DMS53 treated with DMSO at 0.1 percent for 48 hours (cell line): ENCODE data around the gene SPPL2C.
"Not testable (repeated sequence)": the region's sequence is repeated elsewhere in the genome, so short reads cannot be mapped to it uniquely, and the experiment has no call there.

Source experiments
- DNase-seq: peaks from one replicate; lab custom pipeline; 2025; ENCODE audit not compliant: unreplicated experiment; lab: John Stamatoyannopoulos, UW

Gene SPPL2C

GRCh38 chr17:45849536-45849990, 4.9 kb downstream of the SPPL2C start:
- no peak for DNase-seq

DNA sequence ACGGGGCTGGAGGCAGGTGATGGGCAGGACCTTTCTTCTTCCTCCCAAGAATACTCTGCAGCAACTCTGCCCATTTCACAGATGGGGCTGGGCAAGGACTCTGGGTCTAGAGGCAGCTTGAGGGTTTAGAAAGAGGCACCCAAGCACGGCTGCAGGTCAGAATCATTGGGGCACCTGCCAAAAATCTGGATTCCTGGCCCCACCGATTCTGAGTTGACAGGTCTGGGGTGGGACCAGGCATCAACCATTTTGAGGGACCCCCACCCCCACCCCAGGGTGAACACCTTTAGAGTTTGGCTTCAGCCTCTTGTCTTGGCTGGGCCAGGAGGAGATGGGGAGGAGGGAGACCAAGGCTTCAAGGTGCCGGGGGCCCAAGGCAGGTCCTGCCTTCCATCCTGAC, 5.3 kb downstream of the SPPL2C start:
- DNase-seq: no peak

DNA sequence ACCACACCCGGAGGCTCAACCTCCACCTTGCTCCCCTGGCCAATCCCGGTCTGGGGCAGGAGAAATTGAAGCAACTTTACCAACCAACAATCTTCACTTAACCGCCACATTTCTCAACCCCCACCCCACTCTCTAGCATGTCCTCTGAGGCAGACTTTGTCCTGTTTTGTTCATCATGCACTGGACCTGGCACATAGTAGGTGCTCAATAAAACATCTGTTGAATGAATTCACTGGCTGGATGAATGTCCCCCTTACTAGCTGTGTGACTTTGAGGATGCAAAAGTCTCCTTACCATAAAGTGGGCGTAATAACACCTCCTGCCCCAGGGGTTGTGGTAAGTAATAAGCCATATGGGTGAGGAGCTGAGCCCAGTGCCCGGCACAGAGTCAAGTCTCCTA, 5.8 kb downstream of the SPPL2C start:
- no peak for DNase-seq

GRCh38 chr17:45851022-45851421, 6.3 kb downstream of the SPPL2C start:
- no peak for DNase-seq

DNA sequence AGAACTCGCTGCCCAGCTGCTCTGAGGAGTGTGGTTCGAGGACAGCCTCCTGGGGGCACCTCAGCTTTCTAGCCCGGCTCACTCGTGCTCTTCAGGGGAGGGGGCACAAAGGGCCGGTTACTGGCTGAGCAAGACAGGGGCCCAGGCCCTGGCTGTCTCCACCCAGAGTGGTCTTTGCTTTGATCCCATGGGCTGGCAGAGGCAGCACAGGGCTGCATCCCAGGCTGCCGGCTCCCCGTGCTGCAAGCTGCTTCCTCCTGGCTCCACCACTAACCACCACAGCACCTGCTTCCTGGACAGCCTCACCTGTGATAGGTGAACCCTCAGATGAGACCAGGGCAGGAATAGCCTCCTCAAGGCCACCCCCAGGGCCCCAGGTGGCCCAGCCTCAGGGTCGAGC, 6.8 kb downstream of the SPPL2C start:
- DNase-seq: no peak

GRCh38 chr17:45851873-45852272, 7.2 kb downstream of the SPPL2C start:
- DNase-seq: no peak

DNA sequence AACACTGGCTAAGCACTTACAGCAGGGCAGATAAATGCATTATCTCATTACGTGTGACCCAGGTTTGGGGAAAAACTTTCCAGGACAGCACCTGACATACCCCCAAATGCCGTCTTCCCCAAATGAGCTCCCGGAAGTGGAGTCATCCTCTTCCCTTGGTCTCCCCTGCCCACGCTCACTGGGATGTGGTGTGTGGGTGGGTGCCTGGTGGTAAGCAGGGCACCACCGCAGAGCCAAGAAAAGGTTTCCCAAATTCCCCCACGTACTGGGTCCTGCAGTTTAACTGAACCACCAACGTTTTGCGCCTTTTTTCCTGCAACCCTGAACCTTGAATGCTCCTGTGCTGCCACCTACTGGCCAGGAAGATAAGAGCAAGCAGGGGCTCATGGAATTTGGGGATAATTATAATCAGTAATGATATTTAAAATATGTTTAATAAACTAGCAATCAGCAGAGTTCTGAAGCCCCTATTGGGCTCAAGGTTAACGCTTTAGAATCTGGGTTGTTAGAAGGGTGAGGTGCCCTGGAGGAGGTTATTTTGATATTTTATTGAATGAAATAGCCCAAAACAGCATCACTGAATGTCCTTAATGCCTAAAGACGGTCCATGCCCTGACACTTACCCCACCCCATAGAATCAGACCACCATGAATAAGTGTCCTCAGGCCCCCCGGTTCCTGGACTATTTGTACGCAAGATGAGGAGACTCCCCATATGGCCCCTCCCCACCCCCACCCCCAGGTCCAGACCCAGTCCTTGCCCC, 8.0 kb downstream of the SPPL2C start:
- DNase-seq: peak; percentile 55

DNA sequence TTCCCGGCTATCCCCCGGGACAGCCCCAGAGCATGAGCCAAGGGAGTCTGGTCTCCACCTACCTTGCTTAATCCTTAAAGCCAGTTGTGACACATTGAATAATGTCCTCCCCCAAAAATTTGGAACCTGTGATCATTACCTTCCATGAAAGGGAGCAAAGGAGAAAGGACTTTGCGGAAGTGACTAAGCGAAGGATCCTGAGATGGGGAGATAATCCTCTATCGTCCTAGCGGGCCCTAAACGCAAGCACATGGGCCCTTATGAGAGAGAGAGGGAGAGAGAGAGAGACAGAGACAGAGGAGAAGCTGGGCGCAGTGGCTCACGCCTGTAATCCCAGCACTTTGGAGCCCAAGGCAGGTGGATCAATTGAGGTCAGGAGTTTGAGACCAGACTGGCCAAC, 9.5 kb downstream of the SPPL2C start:
- no peak for DNase-seq

- DNase-seq: no peak
These were observed 11.1 kb downstream of the SPPL2C start for GRCh38 chr17:45855691-45856336.

DNA sequence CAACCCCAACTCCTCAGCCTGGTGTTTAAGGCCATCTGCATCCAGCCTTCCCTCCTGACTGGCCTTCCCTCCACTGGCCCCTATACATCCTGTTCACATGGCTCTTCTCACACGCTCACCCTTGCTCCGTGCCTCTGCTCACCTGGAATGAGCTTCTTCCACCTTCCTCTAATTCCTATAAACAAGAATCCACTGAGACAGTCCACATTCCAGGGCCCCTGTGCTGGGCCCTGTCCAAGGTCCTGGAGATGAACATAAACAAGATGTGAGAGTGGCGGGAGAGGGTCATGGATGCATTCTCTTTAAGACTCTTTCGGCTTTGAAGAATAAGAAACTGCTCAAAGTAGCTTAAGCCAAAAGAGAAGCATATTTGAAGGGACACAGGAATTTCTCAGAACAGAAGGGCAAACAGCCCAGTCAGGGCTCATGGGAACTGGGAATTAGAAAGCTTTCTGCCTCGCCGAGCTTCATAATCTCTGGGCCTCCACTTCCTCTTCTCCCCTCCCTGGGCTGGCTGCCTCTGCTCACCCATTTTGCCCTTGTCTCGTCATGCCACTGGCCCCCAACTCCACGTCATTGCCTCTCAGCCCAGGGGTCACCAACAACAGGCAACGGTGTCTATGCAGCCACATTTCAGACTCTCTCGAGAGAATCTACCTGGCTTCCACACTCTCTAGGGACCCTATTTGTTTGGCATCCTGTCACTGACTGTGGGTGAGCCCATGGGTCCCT, 13.5 kb downstream of the SPPL2C start:
- no peak for DNase-seq

- no peak for DNase-seq
These were observed 16.5 kb downstream of the SPPL2C start for GRCh38 chr17:45861165-45861564.

DNA sequence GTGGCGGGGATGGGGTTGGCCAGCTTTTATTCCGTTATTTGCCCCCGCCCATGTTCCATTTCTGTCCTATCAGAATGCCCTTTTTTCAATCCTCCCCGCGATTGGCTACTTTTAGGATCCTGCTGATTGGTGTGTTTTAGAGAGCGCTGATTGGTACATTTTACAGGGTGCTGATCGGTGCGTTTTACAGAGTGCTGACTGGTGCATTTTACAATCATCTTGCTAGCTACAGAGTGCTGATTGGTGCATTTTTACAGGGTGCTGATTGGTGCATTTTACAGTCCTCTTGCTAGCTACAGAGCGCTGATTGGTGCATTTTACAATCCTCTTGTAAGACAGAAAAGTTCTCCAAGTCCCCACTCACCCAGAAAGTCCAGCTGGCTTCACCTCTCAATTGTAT, 17.4 kb downstream of the SPPL2C start:
- not testable (repeated sequence) for DNase-seq

GRCh38 chr17:45863857-45864654, 19.4 kb downstream of the SPPL2C start:
- no peak for DNase-seq

GRCh38 chr17:45867171-45867570, 22.5 kb downstream of the SPPL2C start:
- DNase-seq: no peak

- DNase-seq: no peak
These were observed 23.0 kb downstream of the SPPL2C start for GRCh38 chr17:45867702-45868101.

- no peak for DNase-seq
These were observed 23.6 kb downstream of the SPPL2C start for GRCh38 chr17:45868276-45868675.

GRCh38 chr17:45869676-45870341, 25.1 kb downstream of the SPPL2C start:
- DNase-seq: no peak

DNA sequence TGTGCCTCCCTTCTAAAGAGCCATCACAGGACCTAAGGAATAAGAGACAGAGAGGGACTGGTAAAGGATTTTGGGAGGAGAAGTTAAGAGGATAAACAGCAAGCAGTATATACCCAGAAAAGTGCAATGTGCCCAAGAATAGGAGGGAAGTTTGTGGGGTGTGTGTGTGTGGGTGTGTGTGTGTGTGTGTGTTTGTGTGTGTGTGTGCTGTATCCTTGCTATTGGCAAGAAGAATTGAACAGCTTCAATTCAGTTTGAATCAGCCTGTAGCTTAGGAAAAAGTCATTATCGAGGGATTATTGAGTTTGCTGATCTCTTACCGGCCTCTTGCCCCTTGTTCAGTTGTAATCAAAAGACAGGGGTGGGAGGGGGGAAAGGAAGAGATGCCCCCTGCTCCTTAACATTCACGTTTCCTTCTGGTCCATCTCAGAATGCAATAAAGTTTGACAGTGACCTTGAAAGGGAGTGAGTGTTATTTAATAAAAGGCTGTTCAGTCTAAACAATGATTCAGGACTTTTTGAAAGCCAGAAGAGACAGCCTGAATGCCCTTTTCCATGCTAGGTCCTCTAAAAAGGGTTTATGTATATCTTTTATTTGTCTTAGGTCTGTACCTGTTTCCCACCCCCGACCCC, 25.8 kb downstream of the SPPL2C start:
- DNase-seq: no peak

- no peak for DNase-seq
These were observed 27.0 kb downstream of the SPPL2C start for GRCh38 chr17:45871718-45872117.

DNA sequence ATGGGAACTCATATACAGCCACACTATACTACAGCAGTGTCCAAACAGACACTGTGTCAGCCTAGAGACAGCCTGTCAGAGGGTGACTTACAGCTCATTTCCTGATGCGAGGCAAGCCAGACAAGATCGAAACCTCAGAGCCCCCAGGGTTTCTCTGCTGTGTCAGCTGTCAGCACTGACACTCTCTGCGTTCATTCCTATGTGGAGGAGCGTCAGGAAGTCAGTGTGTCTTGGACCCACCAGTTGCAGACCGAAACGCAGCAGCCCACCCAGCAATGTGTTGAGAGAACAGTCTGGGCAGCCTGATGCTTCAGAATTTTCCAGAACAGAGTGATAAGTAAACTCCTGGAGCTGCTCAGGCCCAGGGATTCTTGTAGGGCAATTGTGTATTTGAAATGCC, 29.0 kb downstream of the SPPL2C start:
- no peak for DNase-seq
